DMS153 treated with DMSO at 0.1 percent for 48 hours (cell line): ENCODE measurements around the gene PHC2.
A peak's percentile ranks its signal among the peaks of the same experiment; 100 is the strongest.
"Not testable (repeated sequence)": the region's sequence is repeated elsewhere in the genome, so short reads cannot be mapped to it uniquely, and the experiment has no call there.

Experiments used
- DNase-seq: peaks from one replicate; lab custom pipeline; 2025; ENCODE audit not compliant: unreplicated experiment; lab: John Stamatoyannopoulos, UW

PHC2 gene

DNA sequence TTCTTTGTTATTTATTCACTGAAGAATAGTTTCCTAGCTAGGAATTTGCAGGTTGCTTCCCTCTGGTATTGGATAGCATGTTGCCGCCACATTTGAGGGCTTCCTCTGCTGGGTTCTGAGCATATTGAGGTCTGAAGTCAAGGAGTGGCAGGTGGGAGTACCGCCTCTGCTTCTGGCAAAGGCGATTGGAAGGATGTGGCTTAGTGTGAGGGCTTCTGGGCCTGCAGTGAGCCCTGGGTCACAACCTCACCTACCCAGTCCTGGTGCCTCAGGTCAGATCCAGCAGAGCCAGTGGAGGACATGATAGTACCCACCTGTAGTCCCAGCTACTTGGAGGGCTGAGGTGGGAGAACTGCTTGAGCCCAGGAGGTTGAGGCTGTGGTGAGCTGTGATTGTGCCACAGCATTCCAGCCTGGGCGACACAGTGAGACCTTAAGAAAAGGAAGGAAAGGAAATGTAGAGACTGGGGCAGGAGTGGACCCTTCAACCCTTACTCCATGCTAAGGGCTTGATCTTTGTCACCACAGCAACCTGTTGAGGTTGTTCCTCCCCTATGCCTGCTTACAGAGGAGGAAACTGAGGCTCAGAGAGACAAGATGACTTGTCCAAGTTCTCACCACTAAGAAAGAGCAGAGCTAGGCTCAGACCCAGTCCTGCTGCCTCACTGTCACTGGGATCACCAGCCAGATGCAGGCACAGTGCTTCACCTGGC, 132.8 kb downstream of the PHC2 start:
- no peak for DNase-seq

DNA sequence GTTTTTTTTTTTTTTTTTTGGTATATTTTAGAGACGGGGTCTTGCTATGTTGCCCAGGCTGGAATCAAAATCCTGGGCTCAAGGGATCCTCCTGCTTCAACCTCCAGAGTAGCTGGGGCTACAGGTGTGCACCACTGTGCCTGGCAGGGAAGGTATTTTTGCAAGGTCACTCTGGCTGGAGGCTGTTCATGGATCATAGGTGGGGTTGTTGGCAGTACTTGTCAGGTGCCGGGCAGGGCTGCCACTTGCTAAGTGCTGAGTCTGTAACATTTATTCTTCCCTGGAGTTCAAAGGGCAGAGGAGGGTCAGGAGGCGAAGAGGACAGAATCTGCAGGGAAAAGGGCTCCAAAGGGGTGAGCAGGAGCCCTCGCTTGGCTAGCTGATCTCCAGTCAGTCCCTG, 134.1 kb downstream of the PHC2 start:
- DNase-seq: no peak

GRCh38 chr1:33296082-33296458, 134.8 kb downstream of the PHC2 start:
- no peak for DNase-seq

DNA sequence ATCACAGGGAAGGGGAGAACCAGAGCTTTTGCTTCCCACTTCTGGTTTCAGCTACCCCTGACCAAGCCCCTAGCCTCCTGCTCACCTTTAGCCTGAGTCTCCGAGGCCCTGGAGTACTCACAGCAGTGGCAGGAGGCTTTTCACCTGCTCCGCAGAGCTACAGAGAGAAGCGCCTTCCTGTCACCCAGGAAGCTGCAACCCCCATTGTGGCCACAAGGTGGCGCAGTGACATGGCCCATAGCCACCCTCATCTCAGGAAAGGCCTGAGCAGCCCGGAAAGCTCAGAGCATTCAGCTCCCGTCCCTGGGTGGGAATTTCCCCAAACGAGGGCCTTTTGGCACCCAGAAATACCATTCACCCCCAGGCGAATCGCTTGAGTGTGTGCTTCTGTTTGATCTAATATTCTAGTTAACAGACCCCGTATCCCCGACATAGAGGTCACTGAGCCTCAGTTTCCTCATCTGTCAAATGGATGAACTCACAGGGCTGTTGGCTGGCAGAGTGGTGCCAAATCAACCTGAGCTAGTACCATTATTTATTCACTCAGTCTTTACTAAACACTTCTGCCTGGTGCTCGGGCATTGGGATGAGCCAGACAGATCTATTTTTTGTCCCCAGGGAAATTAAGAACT, 135.3 kb downstream of the PHC2 start:
- DNase-seq: peak; percentile 85

- DNase-seq: no peak
Measured at GRCh38 chr1:33295023-33295422, 135.9 kb downstream of the PHC2 start.

GRCh38 chr1:33294071-33295010, 136.6 kb downstream of the PHC2 start:
- no peak for DNase-seq

DNA sequence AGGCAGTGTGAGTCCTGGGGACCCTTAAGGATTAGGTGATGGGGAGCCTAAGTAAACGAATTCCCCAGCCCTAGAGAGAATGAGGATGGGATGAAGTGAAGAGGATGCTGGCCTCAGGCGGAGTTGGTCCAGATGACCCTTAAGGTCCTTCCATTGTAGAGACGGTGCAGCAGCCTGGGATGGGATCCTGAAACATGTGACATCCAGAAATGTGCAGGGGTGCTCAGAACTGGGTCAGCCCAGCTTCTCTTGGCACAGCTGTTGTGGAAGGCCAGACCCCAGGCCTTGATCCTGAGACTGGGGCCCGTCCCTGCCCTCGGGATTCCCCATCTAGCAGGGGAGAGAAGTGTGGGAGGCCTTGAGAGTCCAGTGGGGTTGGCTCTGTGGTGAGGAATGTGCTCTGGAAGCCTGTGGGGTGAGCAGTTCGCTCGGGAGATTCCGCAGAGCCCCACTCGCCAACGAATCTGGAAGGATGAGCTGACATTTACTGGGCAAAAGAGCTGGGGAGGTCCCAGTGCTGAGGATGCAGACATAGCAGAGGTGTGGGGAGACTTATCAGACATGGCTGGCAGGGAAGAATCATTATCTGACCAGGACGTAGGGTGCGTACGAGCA, 138.1 kb downstream of the PHC2 start:
- DNase-seq: no peak

- not testable (repeated sequence) for DNase-seq
Measured at GRCh38 chr1:33290615-33291014, 140.3 kb downstream of the PHC2 start.

- DNase-seq: no peak
Measured at GRCh38 chr1:33289858-33290154, 141.1 kb downstream of the PHC2 start.

DNA sequence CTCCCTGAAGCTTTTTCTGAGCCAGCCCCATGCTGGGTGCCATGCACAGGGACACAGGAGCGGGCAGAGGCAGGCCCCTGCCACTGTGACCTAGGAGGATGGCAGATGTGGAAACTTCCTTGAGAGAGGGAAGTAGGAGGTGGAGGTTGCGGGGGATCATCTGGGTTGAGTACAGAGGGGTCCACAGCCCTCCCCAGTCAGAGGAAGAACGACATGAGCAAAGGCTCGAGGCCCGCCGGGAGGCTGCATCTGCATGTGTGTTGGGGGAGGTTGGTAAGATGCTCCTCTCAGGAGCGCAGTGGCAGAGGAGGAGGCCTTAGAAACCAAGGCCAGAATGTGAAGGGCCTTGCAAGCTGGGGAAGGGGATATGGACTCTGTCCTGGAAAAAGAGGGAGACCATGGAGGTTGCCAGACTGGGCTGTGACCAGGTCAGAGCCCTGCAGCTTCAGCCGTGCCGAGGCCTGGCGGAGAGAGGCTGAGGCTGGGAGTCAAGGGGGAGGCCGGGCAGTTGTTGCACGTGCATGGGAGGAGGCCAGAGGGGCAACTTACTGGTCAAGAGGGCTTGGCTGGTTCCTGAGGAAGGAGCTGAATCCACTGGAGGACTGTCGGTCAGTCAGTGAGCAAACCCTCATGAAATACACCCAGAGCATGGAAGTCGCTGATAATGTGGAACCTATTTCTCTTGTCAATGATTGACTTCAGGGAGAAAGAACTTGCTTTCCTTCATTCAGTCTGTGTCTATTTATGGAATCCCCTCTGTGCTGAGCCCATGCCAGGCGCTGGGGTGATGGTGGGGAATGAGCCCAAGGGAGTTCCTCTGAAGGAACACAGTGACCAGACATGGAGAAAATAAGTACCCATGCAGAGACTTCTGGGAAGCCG, 141.7 kb downstream of the PHC2 start:
- DNase-seq: no peak

DNA sequence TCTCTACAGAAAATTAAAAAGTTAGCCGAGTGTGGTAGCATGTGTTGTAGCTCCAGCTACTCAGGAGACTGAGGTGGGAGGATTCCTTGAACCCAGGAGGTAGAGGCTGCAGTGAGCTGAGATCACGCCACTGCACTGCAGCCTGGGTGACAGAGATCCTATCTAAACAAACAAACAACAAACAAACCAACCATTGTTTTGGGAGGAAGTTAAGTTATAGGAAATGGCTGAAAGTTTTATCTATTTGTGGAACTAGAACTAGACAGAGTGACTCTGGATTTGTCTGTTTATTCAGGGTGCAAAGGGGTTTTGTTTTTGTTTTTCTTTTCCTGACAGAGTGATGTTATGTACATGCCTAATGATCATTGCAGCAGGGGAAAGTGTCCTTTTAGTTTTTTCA, 143.6 kb downstream of the PHC2 start:
- DNase-seq: no peak

- DNase-seq: no peak
Measured at GRCh38 chr1:33286451-33287185, 144.3 kb downstream of the PHC2 start.

GRCh38 chr1:33284049-33284448, 146.8 kb downstream of the PHC2 start:
- DNase-seq: no peak

GRCh38 chr1:33282791-33283190, 148.1 kb downstream of the PHC2 start:
- DNase-seq: no peak

- DNase-seq: no peak
Measured at GRCh38 chr1:33281554-33282303, 149.2 kb downstream of the PHC2 start.

- no peak for DNase-seq
Measured at GRCh38 chr1:33280091-33280661, 150.7 kb downstream of the PHC2 start.

- no peak for DNase-seq
Measured at GRCh38 chr1:33277488-33278084, 153.3 kb downstream of the PHC2 start.

DNA sequence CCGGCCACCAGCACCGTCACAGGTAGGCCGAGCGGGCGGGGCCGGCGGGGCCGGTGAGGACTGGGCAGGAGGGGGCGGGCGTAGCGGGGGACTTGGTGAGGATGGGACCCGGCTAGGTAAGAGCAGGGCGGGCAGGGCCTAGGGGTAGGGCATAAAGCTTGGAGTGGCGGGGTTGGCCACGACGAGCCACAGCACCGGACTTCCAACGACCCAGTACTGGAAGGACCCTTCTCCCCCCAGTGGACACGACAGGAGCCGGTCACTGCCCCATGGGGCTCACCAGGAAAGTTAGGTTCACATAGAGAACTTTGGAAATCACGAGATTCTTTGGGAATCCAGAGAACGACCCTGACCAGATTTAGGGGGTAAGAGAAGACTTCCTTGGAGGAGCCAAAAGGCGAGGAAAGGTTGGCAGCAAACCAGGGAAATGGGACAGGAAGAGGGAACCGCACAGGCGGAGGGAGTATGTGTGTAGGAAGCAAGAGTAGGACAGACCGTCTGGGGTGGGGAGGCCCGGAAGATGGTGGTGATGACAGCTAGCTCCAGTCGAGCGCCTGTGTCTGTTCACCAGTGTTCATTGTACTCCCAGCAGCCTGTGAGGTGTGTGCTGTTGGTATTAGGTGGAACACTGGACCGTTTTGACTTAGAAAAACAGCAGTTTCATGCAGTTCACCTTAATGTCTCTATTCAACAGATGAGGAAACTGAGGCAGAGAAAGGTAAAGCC, 154.2 kb downstream of the PHC2 start:
- no peak for DNase-seq
